H1 (cell line): ENCODE data around the gene NOSIP. TPM values are rescaled to one million over a fixed set of nuclear protein-coding genes. Genes with fewer than 3 reads are reported as not detected.

ENCODE experiments used
- HDAC6 ChIP-seq: IDR thresholded peaks from one replicate; pipeline ENCODE4 v1.7.1; 2012; ENCODE audit warnings: low read depth, mild to moderate bottlenecking, inconsistent platforms, low read length, moderate library complexity
- MAFK ChIP-seq: IDR thresholded peaks from 2 replicates; pipeline ENCODE4 v1.6.1; 2012; ENCODE audit warnings: low read depth, mild to moderate bottlenecking, improper control_type of control experiment, low read length
- polyA plus RNA-seq, 7 experiments: library from polyadenylated mRNA; depleted of rRNA in 3 of 7; stranded (reverse) in 5 of 7; unstranded in 2 of 7; fragments of >200 nt in 5 of 7; fragments of 200-250 nt in 2 of 7; gene quantifications; 1 replicate in 5 of 7; 2 replicates in 1 of 7; 4 replicates in 1 of 7; pipeline versions ENCODE4 v1.2.1 to v1.2.3, GENCODE V29; 2011 to 2013; ENCODE audit warnings: missing spikeins in 2 of 7, mixed read lengths in 2 of 7
- total RNA-seq: library from RNA; stranded (reverse); fragmentation: NEBNext Ultra II Directional; extraction: Animal tissue kit (Norgen Biotek cat#: 25700); gene quantifications from 2 replicates; pipeline ENCODE4 v1.2.1, GENCODE V29; 2021

Gene NOSIP
- total and polyA plus RNA-seq, 2 of the 8 experiments (the other 6 are each of a cell fraction or from before 2014, with no cell fraction given), result 85.1 to 192 TPM

GRCh38 chr19:49594993-49595818 lies 14.8 kb upstream of the NOSIP start (continued):
- TF ChIP-seq MAFK (no peak), HDAC6 (no peak)
